ENCODE measurements around the gene GABRA5.
"Not testable (repeated sequence)": the region's sequence is repeated elsewhere in the genome, so short reads cannot be mapped to it uniquely, and the experiment has no call there.

The GABRA5 gene

DNA sequence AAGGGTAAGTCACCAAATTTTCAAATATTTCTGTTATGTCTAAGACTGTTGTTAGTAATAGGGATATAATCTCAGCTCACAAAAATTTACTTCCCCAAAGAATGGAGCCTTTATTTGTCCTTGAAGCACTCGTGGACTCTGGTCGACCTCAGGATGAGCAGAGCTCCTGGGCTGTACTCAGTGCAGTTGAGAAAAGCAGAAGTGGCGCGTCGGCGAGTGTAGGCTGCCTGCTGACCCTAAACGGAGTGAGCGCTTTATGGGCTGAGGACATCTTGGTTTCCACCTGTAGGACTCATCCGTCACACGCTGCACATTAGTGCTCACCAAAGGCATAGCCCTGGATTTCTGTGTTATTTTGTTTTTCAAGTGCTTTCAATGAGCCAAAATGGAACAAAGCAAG lies 11.0 kb downstream of the GABRA5 start:
- no peak for DNase-seq (ENCODE audit: low read depth)

DNA sequence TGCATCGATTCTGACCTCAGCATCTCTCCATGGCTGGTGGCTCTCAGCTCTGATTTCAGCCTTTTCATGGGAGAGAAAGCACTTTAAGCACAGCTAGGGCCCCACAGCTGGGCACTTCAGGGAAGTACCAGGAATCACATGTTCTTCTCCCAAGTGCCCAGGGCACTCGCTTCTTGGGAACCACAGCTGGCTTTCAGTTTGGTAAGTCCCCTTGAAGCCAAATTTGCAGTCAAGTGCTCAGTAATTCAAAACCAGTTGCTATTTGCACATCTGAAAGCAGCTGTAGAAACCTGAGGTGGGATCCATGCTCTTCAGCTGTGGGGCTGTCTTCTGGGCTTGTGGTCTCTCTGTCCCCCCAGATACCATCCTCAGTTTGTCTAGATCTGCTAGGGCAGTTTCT lies 12.8 kb downstream of the GABRA5 start:
- no peak for DNase-seq (ENCODE audit: low read depth)

DNA sequence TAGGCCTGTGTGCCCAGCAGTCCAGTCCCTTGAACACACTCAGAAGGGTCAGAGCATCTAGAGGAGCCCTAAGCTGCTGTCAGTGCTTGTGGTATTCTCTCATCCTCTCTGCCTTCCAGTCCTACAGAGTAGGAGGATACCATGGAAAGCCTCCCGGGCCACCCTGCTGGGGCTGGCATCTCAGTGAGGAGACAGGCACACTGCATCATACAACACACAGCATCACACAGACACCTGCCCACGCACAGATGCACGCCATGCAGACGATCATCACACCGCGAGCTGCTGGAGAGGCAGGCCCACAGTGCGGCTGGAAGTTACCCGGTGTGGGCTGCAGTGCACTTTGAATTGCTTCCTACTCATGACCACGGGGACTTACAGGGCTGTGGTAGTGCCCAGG lies 15.2 kb downstream of the GABRA5 start:
- no peak for DNase-seq (ENCODE audit: low read depth)

DNA sequence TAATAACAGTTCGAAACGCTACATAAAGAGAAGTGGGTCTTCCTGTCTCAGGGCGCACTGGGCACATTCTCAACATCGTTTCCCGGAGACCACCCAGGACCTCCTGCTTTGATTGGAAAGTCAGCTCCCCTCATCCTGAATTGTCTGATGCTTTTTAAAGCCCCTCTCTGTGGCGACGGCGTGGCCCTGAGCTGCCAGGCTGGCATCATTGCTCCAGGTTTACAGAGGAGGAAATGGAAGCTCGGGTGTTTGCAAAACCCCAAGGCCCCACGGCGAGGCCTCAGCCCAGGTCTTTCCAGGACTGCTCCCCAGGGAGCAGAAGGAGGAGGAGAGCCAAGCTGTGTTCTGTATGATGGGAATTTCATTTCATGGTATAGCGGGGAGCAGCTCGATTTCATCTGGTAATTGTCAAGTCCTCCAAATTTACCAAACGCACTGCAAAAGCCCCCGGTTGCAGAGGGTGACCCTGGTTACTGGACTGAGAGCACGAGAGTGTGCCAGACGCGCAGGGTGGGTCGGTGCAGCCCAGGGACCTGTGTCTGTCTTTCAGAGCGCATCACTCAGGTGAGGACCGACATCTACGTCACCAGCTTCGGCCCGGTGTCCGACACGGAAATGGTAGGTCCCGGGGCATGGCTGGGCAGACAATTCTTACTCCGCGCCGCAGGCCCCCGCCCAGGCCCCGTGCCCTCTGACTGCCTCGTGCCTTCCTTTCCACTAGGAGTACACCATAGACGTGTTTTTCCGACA lies 15.9 kb downstream of the GABRA5 start:
- DNase-seq (ENCODE audit: low read depth): no peak

DNA sequence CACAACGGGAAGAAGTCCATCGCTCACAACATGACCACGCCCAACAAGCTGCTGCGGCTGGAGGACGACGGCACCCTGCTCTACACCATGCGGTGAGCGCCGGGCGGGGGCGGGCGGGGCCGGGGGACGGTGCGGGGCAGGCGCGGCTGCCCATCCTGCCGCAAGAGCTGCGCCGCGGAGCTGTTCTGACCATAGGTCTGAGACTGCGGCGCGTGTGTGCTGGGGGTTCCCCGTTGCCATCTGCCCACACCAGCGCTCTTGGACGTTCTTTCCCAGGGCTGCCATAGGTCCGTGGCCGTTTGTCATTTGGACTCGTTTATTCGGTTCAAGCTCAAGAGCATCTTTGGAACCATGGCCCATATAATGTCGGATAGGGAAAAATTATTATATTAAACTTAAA lies 16.6 kb downstream of the GABRA5 start:
- DNase-seq (ENCODE audit: low read depth): no peak

DNA sequence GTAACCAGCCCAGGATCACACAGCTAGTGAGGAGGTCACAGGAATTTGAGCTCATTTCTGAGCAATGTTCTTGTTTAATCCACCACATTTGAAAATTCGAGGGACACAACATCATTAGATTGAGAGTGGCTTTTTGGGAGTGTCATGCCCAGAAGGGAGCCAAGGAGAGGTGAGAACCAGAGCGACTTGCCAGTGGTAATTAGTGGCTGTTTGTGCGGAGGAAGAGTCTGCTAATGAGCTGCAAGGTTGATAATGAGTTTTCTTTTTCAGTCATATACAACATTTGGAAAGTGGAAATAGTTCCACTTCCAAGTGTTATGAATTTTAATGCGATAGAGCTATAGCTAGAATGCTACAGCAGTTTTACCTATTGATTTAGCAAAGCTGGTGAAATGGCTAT lies 19.7 kb downstream of the GABRA5 start:
- DNase-seq (ENCODE audit: low read depth): no peak

DNA sequence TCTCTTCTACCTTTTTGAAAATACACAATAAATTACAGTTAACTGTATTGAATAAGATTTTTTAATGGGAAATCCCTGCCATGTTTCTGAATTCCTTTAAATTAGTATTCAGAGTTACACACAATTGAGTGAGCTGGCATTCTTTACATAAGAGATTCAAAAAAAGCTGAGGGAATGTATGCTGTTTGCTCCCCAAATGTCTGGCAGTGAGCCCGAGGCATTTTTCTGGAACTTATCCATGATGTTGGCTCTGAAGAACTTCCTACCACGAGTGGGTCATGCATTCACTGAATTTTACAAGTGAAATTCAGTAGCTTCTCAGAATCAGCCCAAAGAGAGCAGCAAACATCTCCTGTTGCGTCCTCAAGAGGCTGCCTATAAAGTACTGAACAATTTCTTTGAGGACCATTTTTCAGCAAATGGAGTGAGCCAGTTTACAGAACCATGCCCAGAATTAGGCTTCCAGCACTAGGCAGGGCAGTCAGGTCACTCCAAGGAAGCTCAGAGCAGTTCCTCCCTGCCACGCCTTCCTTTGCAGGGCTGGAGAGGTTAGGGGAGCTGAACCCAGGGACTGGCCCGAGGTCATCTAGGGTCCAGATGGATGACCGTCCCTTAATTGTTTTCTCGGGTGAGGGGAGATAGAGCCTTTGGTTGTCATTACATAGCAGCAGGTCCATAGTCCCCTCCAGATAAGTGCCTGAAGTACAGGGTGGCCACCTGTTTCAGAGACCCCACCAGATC lies 21.2 kb downstream of the GABRA5 start:
- DNase-seq (ENCODE audit: low read depth): no peak

DNA sequence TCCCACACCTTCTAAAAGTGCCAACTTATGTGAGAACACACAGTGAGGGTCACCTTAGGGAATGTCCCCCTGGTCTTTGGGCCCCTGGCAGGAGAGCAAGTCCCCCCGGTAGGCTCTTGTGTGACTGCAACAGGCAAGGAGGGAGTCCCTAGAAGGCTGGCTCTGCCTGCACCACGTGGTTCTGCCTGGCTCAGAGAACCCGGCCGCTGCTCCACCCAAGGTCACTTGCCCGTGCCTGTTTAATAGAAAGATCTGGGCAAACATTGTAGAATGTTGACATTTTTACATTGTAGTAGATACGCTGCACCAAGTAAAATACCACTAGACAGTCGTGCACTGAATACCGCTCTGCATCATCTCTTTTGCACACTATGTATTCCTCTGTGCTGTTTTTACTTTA lies 21.9 kb downstream of the GABRA5 start:
- DNase-seq (ENCODE audit: low read depth): no peak

DNA sequence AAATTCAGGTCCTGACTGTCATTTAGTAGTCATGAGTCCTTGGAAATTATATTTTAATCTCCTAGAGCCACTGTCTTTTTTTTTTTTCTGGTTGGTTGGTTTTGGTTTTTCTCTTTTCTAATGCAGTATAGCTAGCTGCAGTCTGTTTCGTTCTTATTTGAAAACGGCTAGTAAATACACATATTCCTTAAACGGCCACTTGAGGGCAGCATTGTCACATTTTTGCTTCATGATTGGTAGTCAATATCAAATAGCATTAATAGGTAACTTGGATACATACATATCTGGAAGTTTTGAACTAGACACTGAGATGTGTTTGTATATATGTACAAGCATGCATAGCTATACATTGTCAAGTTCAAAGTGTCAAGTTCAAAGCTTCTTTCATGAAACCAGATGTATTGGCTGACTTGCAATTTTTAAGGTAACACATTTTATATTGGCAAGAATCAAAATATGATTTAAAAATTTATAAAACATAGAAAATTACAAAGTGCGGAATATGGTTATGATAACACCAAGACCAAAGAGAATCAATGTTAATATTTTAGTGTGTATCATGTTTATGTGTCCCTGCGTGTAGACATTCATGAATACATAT lies 22.5 kb downstream of the GABRA5 start:
- peak; percentile 28 for DNase-seq (ENCODE audit: low read depth)

DNA sequence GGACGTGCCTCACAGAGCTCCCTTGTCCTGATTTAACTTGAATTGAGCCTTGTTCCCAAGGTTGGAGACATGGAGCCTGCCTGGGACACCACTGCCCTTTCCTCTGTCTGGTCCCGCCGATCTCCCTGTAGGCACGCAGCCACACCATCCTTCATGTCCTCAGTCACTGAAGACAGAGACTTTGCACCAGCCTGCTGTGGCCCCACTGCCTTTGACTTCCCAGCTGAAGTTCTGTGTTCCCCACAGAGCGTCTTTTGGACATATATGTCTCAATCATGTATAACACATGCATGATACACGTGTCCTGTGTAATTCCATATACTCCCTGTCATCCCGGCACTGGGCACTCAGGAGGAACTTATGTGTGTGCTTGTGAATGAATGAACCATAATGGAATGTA lies 23.6 kb downstream of the GABRA5 start:
- DNase-seq (ENCODE audit: low read depth): no peak

DNA sequence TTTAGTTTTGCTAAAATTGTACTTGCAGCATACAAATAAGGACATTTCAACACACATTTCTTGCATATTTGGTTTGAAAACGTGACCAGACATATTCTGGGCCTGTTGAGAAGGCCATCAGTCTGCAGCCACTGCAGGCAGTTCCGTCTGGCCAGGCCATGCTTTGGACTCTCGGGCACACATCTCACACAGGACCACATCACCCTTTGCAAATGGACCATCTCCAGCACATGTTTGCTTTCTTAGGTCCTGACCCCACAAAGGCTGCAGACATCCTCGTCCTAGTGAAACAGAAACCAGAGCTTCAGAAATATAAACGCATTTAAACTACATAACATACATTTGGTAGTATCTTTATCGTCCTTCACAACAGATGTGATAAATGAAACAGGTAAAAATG lies 24.1 kb downstream of the GABRA5 start:
- no peak for DNase-seq (ENCODE audit: low read depth)

DNA sequence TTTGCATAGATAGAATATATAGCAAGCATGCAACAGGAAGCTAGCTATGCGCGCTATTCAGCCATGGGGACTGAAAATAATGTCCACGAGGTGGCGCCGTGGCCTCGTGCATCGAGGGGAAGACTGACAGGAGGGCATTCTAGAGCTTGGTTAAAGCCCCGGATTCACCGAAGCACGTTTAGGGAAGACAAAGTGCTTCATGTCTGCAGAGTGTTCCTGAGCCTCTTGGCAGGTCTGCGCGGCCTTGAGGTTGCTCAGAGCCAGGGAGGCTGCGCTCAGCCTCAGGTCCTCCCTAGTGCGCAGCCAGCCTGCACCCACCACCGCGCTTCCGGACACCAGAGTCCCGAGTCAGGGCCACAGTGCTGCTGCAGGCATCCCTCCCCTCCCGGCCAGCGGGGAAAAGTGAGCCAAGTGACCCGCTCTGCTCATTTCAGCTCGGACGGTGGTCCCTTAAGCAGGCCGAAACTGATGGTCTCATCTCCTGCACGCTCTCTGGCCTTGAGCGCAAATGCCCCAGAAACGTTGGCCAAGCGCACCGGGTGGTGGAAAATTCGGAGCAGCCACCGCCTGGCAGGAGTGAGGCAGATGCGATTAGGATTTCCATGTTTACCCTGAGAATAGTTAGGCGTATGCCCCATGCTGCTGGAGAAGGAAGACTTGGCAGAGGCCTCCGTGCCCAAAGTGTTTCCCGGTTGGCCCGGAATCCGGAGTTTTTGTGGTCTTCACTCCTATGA lies 24.8 kb downstream of the GABRA5 start:
- no peak for DNase-seq (ENCODE audit: low read depth)

DNA sequence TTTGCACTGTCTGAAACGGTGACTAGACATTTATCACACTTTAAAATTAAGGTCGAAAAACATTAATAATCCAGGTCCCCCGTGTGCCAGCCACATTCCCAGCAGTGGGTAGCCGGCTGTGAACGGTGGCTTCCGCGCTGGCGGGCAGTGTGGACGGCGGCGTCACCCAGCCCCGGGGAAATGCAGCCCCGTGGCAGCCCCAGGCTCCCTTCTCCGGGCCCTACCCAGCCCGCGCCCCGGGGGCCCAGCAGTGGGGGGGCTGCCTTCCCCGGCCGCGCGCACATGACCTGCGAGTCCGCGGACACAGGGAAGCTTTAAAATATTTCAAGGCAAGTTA lies 25.3 kb downstream of the GABRA5 start:
- DNase-seq (ENCODE audit: low read depth): no peak

DNA sequence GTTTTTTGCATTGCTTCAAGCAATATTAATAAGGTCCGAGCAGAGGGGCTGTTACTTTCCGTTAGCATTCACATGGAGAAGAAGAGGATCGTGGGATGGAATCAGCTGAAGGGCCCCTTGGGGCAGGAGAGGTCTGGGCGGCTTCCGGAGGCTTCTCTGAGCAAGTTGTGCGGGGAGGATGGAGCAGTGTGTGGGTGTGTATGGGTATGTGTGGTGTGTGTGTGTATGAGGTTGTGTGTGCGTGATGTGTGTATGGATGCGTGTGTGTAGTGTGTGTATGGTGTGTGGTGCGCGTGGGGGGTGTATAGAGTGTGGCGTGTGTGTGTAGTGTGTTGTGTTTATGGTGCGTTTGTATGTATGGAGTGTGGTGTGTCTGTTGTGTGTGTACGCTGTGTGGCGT lies 25.8 kb downstream of the GABRA5 start:
- no peak for DNase-seq (ENCODE audit: low read depth)

DNA sequence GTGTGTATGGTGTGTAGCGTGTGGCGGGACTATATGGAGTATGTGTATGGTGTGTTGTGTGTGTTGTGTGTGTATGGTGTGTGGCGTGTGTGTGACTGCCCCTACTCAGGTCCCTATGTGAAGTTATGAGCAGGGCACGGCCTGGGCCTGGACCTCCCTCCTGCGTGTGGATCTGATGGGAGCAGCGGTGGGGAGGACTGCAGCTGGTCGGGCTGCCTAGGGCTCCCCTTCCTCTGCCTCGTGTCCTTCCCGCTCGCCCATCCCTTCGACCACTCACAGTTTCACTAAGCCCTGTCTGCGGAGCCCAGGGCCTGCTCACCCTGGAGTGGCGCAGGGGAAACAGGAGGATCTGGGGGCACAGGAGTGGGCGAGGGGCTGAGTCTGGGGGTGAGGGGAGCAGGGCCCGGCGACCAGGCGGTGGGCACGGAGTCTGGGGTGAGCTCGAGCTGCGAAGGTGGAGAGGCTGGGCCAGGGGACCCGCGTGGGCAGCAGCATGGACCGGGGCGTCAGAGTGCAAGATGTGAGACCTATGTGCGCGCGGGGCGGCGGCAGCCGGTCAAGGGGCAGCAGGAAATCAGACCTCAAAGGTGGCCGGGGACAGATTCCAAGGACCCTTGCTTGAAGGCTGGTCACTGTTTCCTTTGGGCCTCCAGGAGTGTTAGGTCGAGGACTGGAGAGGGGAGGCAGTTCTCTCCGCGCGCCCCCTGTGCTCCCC lies 26.6 kb downstream of the GABRA5 start:
- no peak for DNase-seq (ENCODE audit: low read depth)

DNA sequence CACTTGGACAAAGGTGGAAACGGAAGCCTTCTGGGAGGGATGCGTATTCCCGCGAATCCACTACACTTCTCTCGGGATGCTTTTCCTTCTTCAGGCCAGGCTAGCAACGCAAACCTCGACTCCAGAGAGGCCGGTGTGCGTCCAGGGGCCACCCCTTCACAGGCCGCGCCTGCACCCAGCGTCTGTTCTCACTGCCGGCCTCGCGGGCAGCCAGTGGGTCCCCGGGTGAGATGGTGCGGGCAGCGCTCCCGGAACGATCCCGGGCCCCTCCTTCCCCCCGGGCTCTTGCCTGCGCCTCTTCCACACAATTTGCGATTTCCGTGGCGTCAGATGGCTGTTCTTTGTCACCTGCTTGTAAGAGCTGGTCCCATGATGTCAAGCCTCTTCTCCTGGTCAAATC lies 27.3 kb downstream of the GABRA5 start:
- DNase-seq (ENCODE audit: low read depth): no peak

DNA sequence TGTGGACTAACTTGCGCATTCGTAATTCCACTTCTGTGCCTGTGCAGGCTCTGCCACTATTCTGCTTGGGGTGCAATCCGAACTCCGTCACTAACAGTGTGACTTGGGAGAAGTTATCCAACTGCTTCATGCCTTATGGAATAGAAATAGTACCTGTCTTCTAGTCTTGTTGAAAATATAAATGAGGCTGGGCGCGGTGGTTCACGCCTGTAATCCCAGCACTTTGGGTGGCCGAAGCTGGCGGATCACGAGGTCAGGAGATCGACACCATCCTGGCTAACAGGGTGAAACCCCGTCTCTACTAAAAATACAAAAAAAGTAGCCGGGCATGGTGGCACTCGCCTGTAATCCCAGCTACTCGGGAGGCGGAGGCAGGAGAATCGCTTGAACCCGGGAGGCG lies 28.5 kb downstream of the GABRA5 start:
- DNase-seq (ENCODE audit: low read depth): not testable (repeated sequence)

DNA sequence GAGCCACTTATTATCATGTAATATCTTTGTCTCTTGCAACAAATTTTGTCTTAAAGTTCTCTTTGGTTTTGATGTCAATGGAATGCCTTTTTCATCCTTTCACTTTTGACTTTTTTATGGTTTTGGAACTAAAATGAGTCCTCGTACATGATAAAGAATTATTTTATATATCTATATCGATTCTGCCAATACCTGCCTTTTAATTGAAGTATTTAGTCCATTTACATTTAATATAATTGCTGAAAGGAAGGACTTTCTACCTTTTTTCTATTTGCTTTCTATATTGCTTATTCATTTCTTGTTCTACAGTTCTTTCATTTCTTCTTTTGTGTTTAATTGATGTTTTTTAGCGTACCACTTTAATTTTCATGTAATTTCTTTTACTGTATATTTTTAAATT lies 32.8 kb downstream of the GABRA5 start:
- no peak for DNase-seq (ENCODE audit: low read depth)

DNA sequence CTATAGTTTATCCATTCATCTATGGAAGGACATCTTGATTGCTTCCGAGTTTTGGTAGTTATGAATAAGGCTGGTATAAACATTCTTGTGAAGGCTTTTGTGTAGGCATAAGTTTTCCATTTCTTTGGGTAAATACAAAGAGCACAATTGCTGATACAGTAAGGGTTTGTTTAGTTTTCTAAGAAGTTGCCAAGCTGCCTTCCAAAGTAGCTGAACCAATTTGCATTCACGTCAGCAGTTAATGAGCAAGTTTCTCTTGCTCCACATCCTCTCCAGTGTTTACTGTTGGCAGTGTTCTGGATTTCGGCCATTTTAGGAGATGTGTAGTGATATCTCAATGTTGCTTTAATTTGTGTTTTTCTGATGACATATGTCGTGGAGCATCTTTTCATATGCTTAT lies 34.2 kb downstream of the GABRA5 start:
- no peak for DNase-seq (ENCODE audit: low read depth)

DNA sequence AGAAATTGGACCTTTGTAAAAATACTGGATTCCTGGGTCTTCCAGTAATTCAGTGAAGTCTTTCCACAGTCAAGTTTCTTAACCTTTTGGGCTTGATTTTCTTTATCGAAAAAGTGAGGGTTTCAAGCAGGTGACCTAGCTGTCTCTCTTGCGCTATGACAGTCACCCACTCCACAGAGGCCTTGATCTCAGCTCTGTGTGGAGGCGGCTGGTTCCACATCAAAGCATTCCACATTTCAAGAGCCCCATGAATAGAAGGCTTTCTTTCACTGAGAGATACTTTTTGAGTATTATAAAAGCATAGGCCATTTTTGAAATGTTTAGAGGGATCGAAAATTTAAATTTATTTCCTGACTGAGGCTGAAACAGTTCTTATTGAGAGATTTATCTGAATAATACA lies 43.9 kb downstream of the GABRA5 start:
- DNase-seq (ENCODE audit: low read depth): no peak

DNA sequence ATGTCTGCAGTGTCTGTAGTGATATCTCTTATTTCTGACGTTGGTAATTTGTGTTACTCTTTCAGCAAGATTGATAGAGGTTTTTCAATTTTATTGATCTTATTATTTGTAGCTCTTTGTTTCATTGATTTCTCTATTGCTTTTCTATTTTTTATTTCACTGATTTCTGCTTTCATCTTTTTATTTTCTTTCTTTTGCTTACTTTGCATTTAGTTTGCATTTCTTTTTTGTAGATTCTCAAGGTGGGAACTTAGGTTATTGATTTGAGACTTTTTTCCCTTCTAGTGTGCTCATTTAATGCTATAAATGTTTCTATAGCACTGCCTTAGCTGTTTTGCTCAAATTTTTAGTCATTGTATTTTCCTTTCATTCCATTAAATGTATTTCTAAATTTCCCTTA lies 54.6 kb downstream of the GABRA5 start:
- no peak for DNase-seq (ENCODE audit: low read depth)

DNA sequence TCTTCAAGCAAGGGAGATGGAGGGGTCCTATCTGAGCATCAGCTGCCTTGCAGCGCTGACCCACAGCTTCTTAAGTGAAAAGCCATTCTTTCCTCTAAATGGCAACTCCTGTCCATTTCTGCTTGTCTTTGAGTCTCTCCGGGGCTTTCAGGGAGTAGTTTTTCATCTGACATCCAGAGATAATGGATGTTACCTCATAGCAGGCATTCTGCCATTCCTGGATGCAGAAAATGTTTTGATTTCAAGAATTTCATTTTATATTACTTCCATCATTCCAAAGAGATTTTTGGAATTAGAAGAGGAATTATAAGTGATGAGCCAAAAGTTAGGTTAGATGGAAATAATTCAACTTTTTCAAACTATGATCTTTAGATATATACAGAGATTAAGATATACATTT lies 59.2 kb downstream of the GABRA5 start:
- no peak for DNase-seq (ENCODE audit: low read depth)
